Measurements from ENCODE around the gene RIMBP2.

Gene RIMBP2

GRCh38 chr12:130524759-130525158 lies 191.3 kb downstream of the RIMBP2 start:
- TF ChIP-seq CTCF (IDR thresholded peaks at IDR 0.05; ENCODE audit: borderline replicate concordance, control extremely low read depth, extremely low read depth, insufficient read depth, missing control alignments) = no peak
- in situ Hi-C loops (cut with MboI; ENCODE audit: low sequenced_read_pairs, unreplicated experiment) = no loop called here
- no peak for DNase-seq (ENCODE audit: low spot score)

- no peak for DNase-seq (ENCODE audit: low spot score)
- in situ Hi-C loops (cut with MboI; ENCODE audit: low sequenced_read_pairs, unreplicated experiment) = no loop called here
- TF ChIP-seq CTCF (IDR thresholded peaks at IDR 0.05; ENCODE audit: borderline replicate concordance, control extremely low read depth, extremely low read depth, insufficient read depth, missing control alignments) = no peak
Observed at GRCh38 chr12:130523863-130524614, 192.1 kb downstream of the RIMBP2 start.

GRCh38 chr12:130523208-130523607 lies 192.9 kb downstream of the RIMBP2 start:
- in situ Hi-C loops (cut with MboI; ENCODE audit: low sequenced_read_pairs, unreplicated experiment) = no loop called here
- DNase-seq (ENCODE audit: low spot score) = no peak
- TF ChIP-seq CTCF (IDR thresholded peaks at IDR 0.05; ENCODE audit: borderline replicate concordance, control extremely low read depth, extremely low read depth, insufficient read depth, missing control alignments) = no peak

- in situ Hi-C loops (cut with MboI; ENCODE audit: low sequenced_read_pairs, unreplicated experiment) = no loop called here
- no peak for TF ChIP-seq CTCF (IDR thresholded peaks at IDR 0.05; ENCODE audit: borderline replicate concordance, control extremely low read depth, extremely low read depth, insufficient read depth, missing control alignments)
- no peak for DNase-seq (ENCODE audit: low spot score)
Observed at GRCh38 chr12:130522244-130522834, 193.8 kb downstream of the RIMBP2 start.

GRCh38 chr12:130521375-130522124 lies 194.5 kb downstream of the RIMBP2 start:
- no peak for TF ChIP-seq CTCF (IDR thresholded peaks at IDR 0.05; ENCODE audit: borderline replicate concordance, control extremely low read depth, extremely low read depth, insufficient read depth, missing control alignments)
- in situ Hi-C loops (cut with MboI; ENCODE audit: low sequenced_read_pairs, unreplicated experiment) = no loop called here
- no peak for DNase-seq (ENCODE audit: low spot score)

GRCh38 chr12:130520784-130521183 lies 195.3 kb downstream of the RIMBP2 start:
- no peak for TF ChIP-seq CTCF (IDR thresholded peaks at IDR 0.05; ENCODE audit: borderline replicate concordance, control extremely low read depth, extremely low read depth, insufficient read depth, missing control alignments)
- in situ Hi-C loops (cut with MboI; ENCODE audit: low sequenced_read_pairs, unreplicated experiment) = no loop called here
- no peak for DNase-seq (ENCODE audit: low spot score)
